Activated CD8-positive, alpha-beta memory T cell treated with anti-CD3 and anti-CD28 coated beads for 4 hours (primary cell): ENCODE results near the gene CYB561D2.

Source experiments
- DNase-seq, 2 donors: peaks; one replicate each; pipeline ENCODE4 v3.0.0-alpha.2; 2020; ENCODE audit warnings: low read depth in 2 of 2

CYB561D2 gene

GRCh38 chr3:50390508-50391224 is 40.0 kb downstream of the CYB561D2 start:
- no peak for DNase-seq

GRCh38 chr3:50392101-50392715 is 41.5 kb downstream of the CYB561D2 start:
- no peak for DNase-seq

GRCh38 chr3:50393061-50393460 is 42.4 kb downstream of the CYB561D2 start:
- DNase-seq = no peak

- DNase-seq = no peak
Measured at GRCh38 chr3:50395070-50395860, 44.6 kb downstream of the CYB561D2 start.

GRCh38 chr3:50396502-50396901 is 45.8 kb downstream of the CYB561D2 start:
- no peak for DNase-seq

GRCh38 chr3:50401978-50402595 is 51.4 kb downstream of the CYB561D2 start:
- DNase-seq = no peak
